HG02970 (cell line): ENCODE data around the gene PPFIA4.
"Not testable (repeated sequence)": the region's sequence is repeated elsewhere in the genome, so short reads cannot be mapped to it uniquely, and the experiment has no call there.

Experiments used
- ATAC-seq: cut with Tn5 transposase; IDR thresholded peaks from one replicate; pipeline ENCODE4 v1.9.1; 2021; ENCODE audit warnings: mild to moderate bottlenecking, moderate library complexity, moderate number of reproducible peaks; ENCODE audit not compliant: unreplicated experiment, low FRiP score

PPFIA4 gene

GRCh38 chr1:203011582-203011981 lies 14.7 kb upstream of the PPFIA4 start:
- no peak for ATAC-seq

GRCh38 chr1:203017061-203017460 lies 9.2 kb upstream of the PPFIA4 start:
- no peak for ATAC-seq

GRCh38 chr1:203017692-203018091 lies 8.6 kb upstream of the PPFIA4 start:
- ATAC-seq: no peak

GRCh38 chr1:203022855-203023254 lies 3.4 kb upstream of the PPFIA4 start:
- ATAC-seq: not testable (repeated sequence)

- no peak for ATAC-seq
Observed at GRCh38 chr1:203025686-203026030, 633 bp upstream of the PPFIA4 start.

GRCh38 chr1:203026666-203027663 lies 674 bp downstream of the PPFIA4 start:
- ATAC-seq: no peak

GRCh38 chr1:203028067-203028783 lies 1.9 kb downstream of the PPFIA4 start:
- ATAC-seq: no peak

GRCh38 chr1:203028784-203029553 lies 2.7 kb downstream of the PPFIA4 start:
- ATAC-seq: no peak

- ATAC-seq: no peak
Observed at GRCh38 chr1:203031467-203031866, 5.2 kb downstream of the PPFIA4 start.

- no peak for ATAC-seq
Observed at GRCh38 chr1:203033287-203033686, 7.0 kb downstream of the PPFIA4 start.

- no peak for ATAC-seq
Observed at GRCh38 chr1:203033917-203034316, 7.6 kb downstream of the PPFIA4 start.

GRCh38 chr1:203034422-203035110 lies 8.3 kb downstream of the PPFIA4 start:
- ATAC-seq: no peak

- ATAC-seq: no peak
Observed at GRCh38 chr1:203035111-203036000, 9.1 kb downstream of the PPFIA4 start.

- ATAC-seq: no peak
Observed at GRCh38 chr1:203036135-203036534, 9.8 kb downstream of the PPFIA4 start.

GRCh38 chr1:203036537-203036936 lies 10.2 kb downstream of the PPFIA4 start:
- ATAC-seq: no peak

GRCh38 chr1:203037509-203038190 lies 11.4 kb downstream of the PPFIA4 start:
- ATAC-seq: no peak

GRCh38 chr1:203038217-203038741 lies 12.0 kb downstream of the PPFIA4 start:
- no peak for ATAC-seq

GRCh38 chr1:203038891-203039608 lies 12.8 kb downstream of the PPFIA4 start:
- ATAC-seq: no peak
